ENCODE measurements around the gene CLIP2.

Gene CLIP2

GRCh38 chr7:74277636-74278035 is 11.6 kb upstream of the CLIP2 start:
- ChIA-PET POLR2A (no interaction called here), CTCF (no interaction called here)
- no peak overlapping the region for H3K4me3 ChIP-seq (ENCODE audit: low read depth, low read length)
- no peak for TF ChIP-seq CTCF (IDR thresholded peaks at IDR 0.05; ENCODE audit: insufficient read depth, low read length, missing control alignments)
- no peak for DNase-seq (ENCODE audit: low read depth, low spot score)

DNA sequence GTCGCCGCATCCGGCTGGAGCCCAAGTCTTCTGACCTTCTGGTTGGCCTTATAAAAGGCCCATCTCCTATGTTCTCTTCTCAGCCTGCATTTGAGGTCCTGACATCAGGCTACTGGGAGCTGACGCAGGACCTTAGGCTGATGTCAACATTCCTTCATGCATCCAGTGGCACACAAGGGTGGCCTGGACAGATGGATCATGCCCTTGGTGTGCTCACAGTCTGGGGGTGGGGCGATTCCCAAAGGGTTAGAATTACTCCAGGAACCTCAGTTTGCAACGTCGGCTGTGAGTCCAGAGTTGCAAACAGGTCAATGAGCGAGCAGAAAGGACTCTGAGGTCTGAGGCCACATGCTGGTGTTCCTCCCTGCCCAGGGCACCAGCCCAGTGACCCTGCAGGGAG is 8.2 kb upstream of the CLIP2 start:
- ChIA-PET POLR2A (interaction anchor here (0.7 kb wide), 1 partner anchor 11 kb away, joined by 3 read pairs; no protein-coding TSS in a partner anchor), CTCF (no interaction called here)
- TF ChIP-seq CTCF (IDR thresholded peaks at IDR 0.05; ENCODE audit: insufficient read depth, low read length, missing control alignments) = no peak
- no peak for DNase-seq (ENCODE audit: low read depth, low spot score)
- no peak overlapping the region for H3K4me3 ChIP-seq (ENCODE audit: low read depth, low read length)

GRCh38 chr7:74282748-74283459 is 6.3 kb upstream of the CLIP2 start:
- POLR2A ChIA-PET = no interaction called here
- no peak for DNase-seq (ENCODE audit: low read depth, low spot score)
- CTCF ChIA-PET = interaction anchor here (1.1 to 2.0 kb wide), 2 partner anchors 76 to 118 kb away, joined by 3 to 12 read pairs; no protein-coding TSS in a partner anchor
- no peak for TF ChIP-seq CTCF (IDR thresholded peaks at IDR 0.05; ENCODE audit: insufficient read depth, low read length, missing control alignments)
- H3K4me3 ChIP-seq (ENCODE audit: low read depth, low read length) = no peak overlapping the region

GRCh38 chr7:74283858-74284447 is 5.3 kb upstream of the CLIP2 start:
- DNase-seq (ENCODE audit: low read depth, low spot score) = no peak
- H3K4me3 ChIP-seq (ENCODE audit: low read depth, low read length) = no peak overlapping the region
- ChIA-PET POLR2A (no interaction called here), CTCF (interaction anchor here (1.4 to 2.0 kb wide), 2 partner anchors 8 to 117 kb away, joined by 8 to 12 read pairs; no protein-coding TSS in a partner anchor)
- TF ChIP-seq CTCF (IDR thresholded peaks at IDR 0.05; ENCODE audit: insufficient read depth, low read length, missing control alignments) = no peak

GRCh38 chr7:74284781-74285259 is 4.4 kb upstream of the CLIP2 start:
- no peak for TF ChIP-seq CTCF (IDR thresholded peaks at IDR 0.05; ENCODE audit: insufficient read depth, low read length, missing control alignments)
- no peak for DNase-seq (ENCODE audit: low read depth, low spot score)
- CTCF ChIA-PET = interaction anchor here (0.6 to 2.0 kb wide), 4 partner anchors 9 to 117 kb away, joined by 3 to 12 read pairs (median 6); no protein-coding TSS in a partner anchor
- no peak overlapping the region for H3K4me3 ChIP-seq (ENCODE audit: low read depth, low read length)
- POLR2A ChIA-PET = no interaction called here

DNA sequence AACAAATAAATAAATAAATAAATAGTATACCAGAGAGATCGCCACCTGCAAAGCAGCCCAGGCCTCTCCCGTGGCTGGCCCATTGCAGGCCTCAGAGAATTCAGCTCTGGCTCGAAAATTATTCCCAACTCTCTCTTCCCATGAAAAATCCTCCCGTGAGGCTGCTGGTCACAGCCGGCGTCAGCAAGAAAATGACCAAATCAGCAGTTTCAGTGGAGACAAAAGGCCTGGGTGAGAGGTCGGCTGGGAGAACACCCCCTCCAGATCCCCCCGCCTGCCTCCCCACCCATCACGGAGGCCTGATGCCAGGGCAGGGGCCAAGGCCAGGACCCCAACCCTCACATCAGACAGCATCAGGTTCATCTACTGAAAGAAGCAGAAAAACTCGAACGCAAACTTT is 3.1 kb upstream of the CLIP2 start:
- DNase-seq (ENCODE audit: low read depth, low spot score) = no peak
- no peak for TF ChIP-seq CTCF (IDR thresholded peaks at IDR 0.05; ENCODE audit: insufficient read depth, low read length, missing control alignments)
- CTCF ChIA-PET = interaction anchor here (1.0 to 1.8 kb wide), 3 partner anchors 10 to 115 kb away, joined by 3 to 6 read pairs (median 3); no protein-coding TSS in a partner anchor
- POLR2A ChIA-PET = no interaction called here
- H3K4me3 ChIP-seq (ENCODE audit: low read depth, low read length) = no peak overlapping the region

Measured in AG04449 (cell line).